Stimulated activated naive CD4-positive, alpha-beta T cell (primary cell): Measurements from ENCODE around the gene CRYAA.

Experiments
- DNase-seq, 6 experiments: peaks; one replicate each; lab custom pipeline; 2025; lab: John Stamatoyannopoulos, UW

CRYAA gene

GRCh38 chr21:43203591-43203990 is 34.8 kb downstream of the CRYAA start:
- no peak for DNase-seq

DNA sequence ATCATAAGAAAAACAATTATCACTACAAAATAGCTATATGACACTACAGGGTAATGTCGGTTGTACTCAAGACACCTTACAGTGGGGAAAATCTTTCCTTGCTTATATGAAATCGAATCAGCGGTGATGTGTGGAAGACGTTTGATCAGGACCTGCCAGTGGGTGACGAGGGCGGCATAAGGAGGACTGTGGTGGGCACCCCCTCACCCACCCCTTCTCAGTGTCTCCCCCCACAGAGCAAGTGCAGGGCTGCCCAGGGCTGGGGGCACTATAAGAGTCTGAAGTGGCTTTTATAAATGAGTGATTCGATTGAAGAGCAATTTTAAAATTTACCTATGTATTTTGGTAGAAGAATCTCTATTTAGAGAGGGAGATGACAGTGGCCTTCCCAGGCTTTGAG is 35.8 kb downstream of the CRYAA start:
- DNase-seq, result no peak

- no peak for DNase-seq
Observed at GRCh38 chr21:43206231-43207042, 37.6 kb downstream of the CRYAA start.

GRCh38 chr21:43207043-43207315 is 38.2 kb downstream of the CRYAA start:
- DNase-seq, result no peak

- DNase-seq, result no peak
Observed at GRCh38 chr21:43207868-43208267, 39.1 kb downstream of the CRYAA start.

DNA sequence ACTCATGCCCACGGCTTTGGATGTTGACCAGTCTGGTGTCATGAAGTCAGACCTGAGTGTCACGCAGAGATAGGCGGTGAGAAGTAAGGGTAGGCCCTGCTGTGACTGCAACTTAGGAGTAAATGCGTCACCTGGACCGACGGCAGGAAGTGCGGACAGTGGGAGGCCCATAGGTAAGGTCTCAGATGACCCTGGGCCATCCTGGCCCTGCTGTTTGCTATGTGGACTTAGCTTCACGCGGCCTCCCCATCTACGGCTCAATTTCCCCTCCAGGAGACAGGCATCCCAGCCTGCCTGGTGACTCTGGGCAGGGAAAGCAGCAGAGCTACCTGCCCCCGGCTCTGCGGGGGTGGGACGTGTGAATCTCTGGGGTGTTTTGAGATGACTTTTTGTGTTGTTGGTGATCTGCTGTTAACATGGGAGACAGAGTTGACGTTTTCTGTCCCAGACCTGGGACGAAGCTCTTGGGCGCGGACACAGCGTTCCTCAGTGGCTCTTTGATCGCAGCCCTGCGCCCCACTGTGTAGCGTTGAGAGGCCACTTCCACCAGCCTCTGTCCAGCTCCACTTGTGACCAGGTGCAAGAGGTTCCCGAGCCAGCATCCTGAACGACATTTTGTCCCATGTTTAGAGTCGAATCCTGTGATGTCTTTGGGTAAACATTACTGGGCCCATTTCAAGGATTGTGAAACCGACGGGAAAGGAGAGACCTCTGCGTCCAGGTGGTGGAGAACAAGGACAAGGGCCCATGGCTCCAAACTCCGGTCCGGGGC is 39.9 kb downstream of the CRYAA start:
- no peak for DNase-seq

GRCh38 chr21:43209575-43210453 is 41.0 kb downstream of the CRYAA start:
- DNase-seq, result no peak

- DNase-seq, result no peak
Observed at GRCh38 chr21:43210454-43211071, 41.8 kb downstream of the CRYAA start.

GRCh38 chr21:43211072-43211759 is 42.4 kb downstream of the CRYAA start:
- DNase-seq, result no peak

DNA sequence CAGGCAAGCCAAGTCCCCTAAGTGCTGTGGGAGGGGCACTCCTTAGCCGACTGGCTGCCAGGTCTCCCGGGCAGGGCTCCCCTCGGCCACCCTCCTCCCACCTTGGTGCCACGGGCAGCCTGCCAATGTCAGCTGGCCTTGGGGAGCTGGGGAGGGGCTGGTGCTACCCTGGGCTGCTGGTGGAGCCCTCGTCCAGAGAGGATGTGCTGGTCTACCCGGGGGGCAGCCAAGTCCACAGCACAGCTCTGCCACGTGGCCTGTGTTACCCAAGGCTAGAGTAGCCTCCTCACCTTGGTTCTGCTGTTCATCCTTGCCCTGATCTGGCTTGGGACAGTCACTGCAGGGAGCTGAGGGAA is 42.9 kb downstream of the CRYAA start:
- no peak for DNase-seq
